NCI-H2196 (cell line): ENCODE results near the gene LANCL1.
"Not testable (repeated sequence)": the region's sequence is repeated elsewhere in the genome, so short reads cannot be mapped to it uniquely, and the experiment has no call there.

ENCODE experiments used
- DNase-seq: peaks from one replicate; lab custom pipeline; 2025; ENCODE audit not compliant: unreplicated experiment; lab: John Stamatoyannopoulos, UW

The LANCL1 gene

DNA sequence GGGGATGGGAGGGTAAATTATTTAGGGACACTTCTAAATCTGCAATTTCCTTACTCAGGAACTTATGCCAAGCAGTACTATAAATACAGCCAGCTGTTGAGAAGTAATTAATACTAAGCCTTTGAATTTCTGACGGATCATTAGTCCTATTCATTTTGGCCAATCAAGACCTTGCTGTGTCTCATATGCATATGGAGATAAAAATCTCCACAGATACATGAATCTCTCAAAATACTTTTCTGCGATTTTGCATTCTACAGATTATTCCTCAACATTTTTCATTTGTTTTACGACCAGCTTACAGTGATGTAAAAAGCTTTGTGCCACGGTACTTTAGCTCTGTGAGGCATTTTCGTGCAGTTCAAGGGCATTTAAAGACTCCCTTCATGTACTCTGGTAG is 16.7 kb downstream of the LANCL1 start:
- no peak for DNase-seq

DNA sequence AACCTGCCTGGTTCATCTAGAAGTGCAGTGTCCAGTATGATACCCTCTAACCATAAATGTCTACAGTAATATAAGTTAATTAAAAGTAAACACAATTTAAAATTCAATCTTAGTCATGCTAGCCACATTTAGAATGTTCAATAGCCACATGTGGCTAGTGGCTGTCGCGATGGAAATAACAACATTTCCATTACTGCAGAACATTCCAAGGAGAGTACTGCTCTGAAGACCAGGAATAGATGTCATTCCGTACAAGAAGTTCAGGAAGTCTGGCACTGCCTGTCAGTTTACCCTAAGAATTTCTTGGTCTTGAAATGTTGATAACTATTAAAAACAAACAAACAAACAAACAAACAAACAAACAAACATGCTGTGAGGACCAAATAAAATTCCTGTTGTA is 17.2 kb downstream of the LANCL1 start:
- DNase-seq: no peak

DNA sequence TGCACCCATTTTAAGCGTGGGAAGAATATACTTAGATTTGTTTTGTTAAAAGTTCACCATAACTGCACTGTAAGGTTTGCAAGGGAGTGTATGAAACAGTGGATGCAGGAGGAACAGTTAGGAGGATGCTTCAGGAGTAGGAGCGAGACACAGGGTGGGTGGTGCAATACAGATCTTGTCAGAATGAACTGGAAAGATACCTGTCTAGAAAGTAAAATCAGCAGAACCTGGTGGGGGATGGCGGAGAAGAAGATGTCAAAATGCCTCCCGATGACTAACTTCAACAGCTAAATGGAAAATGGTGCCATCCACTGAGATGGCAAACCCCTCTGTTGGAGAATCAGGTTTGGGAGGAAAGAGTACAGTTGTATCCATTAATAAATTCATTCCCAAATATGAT is 18.2 kb downstream of the LANCL1 start:
- no peak for DNase-seq

DNA sequence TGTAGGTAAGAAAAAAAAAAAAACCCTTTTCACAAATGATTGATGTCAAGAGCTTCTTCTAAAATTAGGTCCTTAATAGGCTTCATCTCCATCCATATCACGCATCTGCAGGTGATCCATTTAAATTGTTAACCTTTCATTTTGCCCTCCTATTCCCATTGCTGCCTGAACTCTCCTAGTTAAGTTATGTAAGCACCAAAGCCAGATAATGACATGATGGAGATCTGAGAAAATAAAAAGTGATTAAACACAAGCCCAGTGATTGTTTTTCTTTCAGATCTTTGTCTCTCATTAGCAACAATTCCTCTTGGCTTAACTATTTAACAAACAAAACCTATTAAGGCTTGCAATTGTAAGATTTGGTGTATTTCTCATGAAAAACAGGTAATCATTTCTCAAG is 20.0 kb downstream of the LANCL1 start:
- DNase-seq: no peak

DNA sequence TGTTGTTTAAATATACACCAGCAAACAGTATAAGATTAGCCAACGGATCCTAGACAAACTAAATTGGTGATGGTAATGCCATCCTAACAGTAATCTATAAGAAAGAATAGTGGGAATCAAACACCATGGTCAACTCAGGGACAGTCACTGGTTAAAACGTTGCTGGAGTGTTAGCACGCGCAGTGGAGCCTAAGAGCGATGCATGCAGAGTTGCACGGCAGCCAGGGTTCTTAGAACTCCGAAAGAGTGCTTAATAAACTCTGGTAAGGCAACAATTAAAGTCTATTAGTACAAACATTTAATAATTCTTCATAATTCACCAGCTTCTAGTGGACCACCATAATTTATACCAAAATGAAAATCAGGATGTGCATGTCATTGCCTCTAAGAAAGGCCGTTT is 22.2 kb downstream of the LANCL1 start:
- no peak for DNase-seq

DNA sequence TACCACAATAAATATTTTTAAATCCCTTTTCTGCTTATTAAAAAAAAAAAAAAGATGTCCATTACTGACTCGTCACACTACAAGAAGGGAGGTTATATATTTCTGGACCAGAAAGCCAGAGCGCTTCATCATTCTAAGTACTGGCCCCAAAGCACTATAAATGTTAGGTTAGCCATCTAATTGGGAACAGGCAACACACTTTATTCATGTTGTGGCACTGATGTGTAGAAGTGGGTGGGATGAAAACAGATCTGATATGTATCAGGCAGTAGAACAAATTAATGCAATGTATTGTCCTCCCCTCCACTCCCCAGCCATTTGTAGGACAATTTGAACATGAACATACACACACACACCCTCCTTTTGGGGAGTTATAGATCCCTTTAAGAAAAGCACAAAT is 24.4 kb downstream of the LANCL1 start:
- DNase-seq: no peak

DNA sequence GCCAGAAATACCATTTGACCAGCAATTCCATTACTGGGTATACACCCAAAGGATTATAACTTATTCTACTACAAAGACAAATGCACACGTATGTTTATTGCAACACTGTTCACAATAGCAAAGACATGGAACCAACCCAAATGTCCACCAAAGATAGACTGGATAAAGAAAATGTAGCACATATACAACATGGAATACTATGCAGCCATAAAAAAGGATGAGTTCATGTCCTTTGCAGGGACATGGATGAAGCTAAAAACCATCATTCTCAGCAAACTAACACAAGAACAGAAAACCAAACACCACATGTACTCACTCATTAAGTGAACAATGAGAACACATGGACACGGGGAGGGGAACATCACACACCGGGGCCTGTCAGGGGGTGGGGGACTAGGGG is 25.6 kb downstream of the LANCL1 start:
- DNase-seq: not testable (repeated sequence)

DNA sequence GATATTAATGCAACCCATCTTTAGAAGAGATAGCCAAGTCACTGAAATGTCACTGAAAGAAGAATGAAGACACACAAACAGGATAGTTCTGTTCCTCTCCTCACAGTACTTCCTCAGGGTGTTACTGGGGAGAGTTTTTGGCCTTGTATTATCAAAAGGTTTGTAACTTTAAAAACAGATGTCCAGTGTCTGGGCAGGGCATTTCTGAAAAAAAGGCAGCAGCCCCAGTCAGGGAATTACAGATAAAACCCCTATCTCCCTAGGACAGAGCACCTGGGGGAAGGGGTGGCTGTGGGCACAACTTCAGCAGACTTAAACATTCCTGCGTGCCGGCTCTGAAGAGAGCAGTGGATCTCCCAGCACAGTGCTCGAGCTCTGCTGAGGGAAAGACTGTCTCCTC is 30.8 kb downstream of the LANCL1 start:
- DNase-seq: no peak

DNA sequence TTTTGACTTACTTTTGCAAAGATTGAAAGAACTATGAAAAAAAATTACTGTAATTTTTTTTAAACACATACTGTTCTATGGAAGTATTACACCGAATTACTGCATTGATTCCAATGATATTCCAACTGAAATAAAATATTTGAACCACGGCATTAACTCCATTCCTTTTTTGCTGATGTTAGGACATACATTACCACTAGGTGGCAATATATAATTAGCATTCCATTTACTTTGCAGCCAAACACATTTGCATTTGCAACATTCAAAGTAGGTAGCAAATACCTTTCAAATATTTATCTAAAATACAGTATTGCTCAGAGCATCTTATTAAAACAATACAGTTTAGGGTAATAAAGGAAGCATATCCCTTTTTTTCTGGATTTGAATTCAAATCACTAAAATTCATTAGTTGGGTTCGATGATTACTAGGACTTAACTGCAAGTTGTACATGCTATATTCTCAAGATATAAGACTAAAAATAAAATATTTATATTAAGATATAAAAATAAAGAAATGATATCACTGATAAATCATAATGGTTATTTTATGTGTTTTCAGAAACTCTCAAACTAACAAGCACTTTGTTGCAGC is 31.3 kb downstream of the LANCL1 start:
- peak; percentile 11 for DNase-seq

DNA sequence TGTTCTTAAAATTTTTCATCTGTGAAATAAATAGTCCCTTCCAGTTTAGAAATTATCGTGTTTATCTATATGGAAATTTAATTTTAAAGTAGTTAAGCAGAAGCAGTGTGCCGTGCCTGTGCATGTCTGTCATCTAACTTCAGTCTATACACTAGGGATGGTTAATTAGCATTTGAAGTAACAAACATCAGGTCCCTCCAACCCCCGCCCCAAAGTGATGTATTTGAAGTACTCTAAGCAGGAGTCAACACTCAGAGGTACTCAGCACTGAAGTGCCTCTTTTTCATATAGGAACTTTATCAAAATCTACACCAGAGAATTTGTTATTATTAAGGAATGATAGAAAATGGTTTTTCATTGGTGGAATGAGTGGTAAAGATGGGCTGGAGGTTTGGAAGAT is 33.0 kb downstream of the LANCL1 start:
- DNase-seq: no peak

DNA sequence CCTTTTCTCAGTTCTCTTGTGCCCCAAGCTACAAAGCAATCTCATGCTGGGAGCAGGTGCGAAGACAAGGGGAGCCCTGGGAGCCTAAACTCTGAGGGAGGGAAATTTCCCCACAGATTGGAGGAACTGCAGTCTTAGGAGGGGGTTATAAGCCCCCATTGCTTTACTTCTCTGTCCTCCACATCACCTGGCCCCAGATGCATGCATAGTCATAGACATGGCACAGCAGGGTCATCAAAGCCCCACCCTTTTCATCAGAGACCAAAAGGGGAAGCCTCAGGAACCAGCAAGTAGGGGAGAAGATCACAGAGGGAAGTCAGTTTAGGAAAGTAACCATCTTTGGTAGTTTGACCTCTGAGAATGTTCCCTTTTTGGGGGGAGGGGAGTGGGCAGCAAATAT is 33.7 kb downstream of the LANCL1 start:
- no peak for DNase-seq

DNA sequence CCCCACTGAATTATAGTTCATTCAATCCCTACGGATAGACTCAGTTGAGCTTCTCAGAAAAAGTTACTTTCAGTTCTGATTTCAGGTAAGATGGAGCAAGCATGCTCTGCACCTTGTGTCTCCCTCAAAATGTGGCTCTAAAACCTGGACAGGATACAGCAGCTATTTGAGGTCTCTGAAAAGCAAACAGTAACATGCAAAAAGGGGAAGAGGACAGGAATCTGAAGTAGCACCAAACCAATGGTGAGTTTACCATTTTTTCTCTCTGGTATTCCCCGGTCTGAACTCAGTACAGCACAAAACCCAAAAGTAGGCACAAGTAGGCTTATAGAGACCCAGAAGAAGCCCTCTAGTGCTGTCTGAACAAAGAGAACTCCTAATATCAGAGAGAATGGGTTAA is 34.1 kb downstream of the LANCL1 start:
- no peak for DNase-seq

DNA sequence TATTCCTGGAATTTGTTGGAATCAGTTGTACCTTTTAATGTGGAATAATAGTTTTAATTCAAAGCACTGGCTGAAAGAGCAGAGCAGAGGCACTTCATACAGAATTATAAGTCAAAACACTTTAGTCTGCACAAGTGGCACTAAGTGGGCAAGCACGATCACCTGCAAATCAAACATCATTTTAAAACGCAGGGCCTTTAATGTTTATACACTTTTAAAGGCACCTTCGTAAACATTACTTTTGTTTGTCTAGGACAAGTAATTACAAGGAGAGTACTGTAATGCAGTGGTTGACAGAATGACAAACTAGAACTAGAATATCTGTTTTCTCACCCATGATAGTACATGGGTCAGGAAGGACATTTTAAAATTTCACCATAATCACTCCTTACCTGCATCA is 36.4 kb downstream of the LANCL1 start:
- no peak for DNase-seq

DNA sequence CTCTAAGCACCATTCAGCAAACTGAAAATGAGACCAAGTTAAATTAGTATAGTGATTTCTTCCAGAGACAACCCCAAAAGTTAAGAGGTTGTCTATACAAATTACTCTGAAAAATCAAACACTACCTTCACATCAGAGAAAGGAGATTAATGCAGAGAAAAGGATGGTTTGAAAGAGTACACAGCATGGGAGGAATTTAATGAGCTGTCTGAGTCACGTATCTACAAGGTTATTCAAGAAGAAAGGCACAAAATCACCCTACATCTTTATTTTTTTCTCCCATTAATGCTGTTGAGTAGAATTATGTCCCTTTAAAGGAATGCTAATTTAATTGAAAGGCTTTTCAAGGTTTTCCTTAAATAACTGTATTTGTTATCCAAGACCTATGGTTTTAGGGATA is 41.1 kb downstream of the LANCL1 start:
- no peak for DNase-seq

DNA sequence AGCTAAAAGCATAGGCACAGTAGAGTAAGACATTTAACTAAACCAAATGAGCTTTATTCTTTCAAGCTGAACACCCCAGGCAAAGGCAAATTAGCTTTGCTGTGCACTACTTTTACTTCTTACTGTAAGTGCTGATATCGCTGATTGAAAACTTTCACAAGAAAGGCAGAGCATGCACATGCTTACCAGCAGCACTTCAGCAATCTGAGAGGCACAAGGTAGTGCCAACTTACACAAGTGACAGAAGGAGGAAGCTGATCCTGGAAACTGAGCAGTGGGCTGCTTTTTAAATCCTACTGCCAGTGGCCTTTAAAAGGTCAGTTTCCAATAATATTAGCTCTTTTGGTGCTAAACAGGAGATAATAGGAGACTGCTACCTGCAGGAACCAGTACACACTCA is 43.9 kb downstream of the LANCL1 start:
- DNase-seq: no peak

DNA sequence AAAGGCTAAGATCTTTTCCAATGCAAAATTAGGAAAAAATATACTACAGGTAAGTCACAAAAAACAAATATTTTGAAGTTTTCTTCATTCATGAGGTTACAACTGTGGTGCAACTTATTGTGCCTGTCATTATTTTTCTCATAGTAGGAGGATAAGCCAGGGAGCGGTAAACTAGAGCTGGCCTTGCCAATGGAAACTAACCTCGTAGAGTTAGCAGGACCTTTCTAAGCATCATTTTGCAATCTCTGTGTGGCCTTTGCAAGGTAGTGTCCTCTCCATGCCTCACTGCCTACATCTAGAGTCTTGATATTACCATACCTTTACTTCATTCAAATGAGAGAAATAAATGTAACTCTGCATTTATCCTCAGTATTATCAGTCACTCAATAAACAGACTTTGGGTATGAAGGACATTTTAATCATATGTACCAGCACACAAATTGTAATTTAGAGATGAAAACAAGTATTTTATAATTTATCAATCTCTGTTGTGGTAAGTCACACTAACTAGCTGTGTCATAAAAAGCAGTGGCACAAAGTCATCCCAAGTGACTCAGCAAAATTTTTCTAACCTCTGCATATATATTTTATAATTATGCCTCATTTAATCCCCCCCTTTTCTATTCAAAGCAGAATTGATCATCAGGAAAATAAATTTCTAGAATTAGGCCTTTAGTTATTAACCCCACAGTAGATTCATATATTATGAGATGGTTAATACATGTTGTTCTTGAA is 47.0 kb downstream of the LANCL1 start:
- no peak for DNase-seq

DNA sequence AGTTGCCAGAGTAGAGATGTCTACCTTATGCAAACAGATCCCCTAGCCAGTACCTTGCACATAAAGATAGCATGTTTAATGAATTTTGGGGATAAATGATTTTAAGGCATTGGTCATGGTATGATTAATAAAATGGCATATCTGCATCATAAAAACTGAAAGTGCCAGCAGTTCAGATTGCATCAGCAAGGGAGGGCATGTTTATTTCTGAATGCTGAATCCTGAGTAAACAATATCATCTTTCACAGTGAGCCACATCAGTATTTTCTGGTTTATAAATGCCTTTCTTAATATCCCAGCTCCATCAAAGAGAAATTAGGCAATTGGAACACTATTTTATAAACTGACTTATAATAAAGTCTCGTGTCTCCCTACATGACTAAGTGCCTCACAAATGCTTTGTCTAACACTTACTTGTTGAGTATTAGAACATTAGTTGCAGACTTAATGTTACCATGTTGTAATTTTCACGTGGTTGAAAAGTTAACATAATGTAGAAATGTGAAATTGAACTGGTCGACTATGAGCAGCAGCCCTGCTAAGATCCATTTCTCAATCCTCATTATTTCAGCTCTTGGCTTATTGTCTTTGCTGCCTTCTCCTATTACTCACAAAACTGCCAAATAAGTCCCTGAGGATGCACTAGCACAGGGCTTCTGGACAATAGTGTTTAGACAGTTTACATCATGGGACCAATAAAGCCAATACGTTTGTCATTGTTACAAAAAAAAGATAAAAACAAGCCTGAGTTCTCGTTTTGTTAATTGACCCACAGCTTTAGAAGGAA is 48.0 kb downstream of the LANCL1 start:
- DNase-seq: no peak

DNA sequence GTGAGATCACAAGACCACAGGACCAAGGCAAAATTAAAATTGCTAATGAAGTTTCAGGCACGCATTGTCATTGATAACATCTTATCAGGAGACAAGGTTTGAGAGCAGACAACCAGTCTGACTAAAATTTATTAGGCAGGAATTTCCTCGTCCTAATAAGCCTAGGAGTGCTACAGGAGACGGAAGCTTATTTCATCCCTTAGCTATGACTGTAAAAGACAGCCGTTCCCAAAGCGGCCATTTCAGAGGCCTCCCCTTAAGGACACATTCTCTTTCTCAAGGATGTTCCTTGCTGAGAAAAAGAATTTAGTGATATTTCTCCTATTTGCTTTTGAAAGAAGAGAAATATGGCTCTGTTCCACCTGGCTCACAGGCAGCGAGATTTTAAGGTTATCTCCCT is 49.2 kb downstream of the LANCL1 start:
- not testable (repeated sequence) for DNase-seq

DNA sequence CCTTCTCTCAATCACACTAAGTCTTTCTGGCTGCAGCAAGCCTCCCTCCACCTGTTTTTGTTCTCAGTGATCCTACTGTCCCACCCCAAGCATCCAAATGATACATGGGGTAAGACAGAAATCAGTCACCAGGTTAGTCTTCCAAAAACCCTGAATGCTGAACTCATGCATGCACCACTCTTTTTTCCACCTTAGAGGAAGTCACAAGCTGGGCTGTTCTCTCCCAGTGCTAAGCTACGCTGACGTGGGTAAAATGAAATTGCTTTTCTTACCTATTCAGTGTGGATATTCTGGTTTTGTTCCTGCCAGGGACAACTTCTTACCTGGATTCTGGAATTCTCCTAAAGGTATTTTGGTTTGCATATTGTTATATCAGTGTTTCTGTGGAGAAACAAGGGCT is 54.2 kb downstream of the LANCL1 start:
- no peak for DNase-seq

DNA sequence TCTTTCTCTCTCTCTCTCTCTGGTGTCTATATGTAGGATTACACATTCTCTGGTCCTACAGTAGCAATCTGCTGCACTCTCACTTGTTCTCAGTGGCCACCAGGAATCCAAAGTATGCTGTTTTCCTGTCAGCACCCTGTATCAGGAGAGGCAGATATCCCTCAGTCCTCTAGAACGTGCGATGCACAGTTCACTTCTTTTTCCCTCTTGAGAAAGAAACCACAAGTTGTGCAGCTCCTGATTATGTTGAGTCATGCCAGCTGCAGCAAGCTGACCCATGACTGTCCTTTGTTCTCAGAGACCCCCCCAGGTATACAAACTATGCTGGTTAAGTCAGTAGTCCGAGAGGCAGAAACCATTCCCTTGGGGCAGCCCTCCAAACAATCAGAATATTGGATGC is 54.6 kb downstream of the LANCL1 start:
- DNase-seq: no peak

DNA sequence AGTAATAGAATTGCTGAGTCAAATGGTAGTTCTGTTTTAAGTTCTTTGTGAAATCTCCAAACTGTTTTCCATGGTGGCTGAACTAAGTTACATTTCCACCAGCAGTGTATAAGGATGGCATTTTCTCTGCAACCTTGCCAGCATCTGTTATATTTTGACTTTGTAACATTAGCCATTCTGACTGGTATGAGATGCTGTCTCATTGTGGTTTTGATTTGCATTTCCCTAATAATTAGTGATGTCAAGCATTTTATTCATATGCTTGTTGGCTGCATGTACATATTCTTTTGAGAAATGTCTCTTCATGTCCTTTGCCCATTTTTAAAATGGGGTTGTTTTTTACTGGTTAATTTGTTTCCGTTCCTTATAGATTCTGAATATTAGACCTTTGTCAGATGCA is 63.9 kb downstream of the LANCL1 start:
- no peak for DNase-seq

DNA sequence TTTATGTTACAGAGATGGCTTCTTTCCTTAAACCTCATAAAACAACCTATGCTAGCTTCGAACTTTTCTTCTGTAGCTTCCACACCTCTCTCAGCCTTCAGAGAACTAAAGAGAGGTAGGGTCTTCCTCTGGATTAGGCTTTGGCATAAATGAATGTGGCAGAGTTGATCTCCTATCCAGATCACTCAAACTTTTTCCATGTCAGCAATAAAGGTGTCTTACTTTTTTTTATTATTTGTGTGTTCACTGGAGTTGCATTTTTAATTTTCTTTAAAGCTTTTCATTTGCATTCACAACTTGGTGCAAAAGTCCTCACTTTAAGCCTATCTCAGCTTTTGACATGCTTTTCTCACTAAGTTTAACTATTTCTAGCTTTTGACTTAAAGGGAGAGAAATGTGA is 66.0 kb downstream of the LANCL1 start:
- DNase-seq: no peak
